ENCODE results near the gene IDE.
"Not testable (repeated sequence)": the region's sequence is repeated elsewhere in the genome, so short reads cannot be mapped to it uniquely, and the experiment has no call there.

The IDE gene

DNA sequence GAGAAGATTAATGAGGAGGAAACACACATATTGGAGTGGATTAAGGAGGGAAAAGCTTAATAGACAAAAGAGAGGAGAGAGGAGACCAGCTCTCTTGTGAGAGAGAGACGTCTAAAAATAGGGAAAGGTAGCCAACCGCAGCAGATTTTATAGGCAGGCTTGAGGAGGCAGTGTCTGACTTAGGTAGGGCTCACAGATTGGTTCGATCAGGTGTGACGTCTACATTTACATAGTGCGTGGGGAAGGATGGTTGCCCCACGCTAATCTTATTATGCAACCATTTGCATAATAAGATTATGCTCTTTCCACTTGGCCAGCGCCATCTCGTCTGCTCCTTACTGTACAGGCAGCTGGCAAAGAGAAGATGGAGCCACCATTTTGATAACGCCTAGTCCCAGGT lies 160.9 kb downstream of the IDE start:
- no peak for DNase-seq

- no peak for DNase-seq
These were observed 162.5 kb downstream of the IDE start for GRCh38 chr10:92411406-92411805.

- DNase-seq: no peak
These were observed 163.4 kb downstream of the IDE start for GRCh38 chr10:92410501-92410900.

DNA sequence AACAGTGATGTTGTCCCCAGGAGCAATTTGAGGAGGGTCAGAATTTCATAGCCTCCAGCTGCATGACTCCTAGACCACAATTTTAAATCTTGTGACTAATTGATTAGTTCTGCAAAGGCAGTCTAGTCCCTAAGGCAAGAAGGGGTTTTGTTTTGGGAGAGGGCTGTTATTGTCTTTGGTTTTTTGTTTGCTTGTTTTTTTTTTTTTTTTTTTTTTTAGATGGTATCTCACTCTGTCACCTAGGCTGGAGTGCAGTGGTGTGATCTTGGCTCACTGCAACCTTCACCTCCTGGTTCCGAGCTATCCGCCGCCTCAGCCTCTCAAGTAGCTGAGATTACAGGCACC lies 165.9 kb downstream of the IDE start:
- no peak for DNase-seq

DNA sequence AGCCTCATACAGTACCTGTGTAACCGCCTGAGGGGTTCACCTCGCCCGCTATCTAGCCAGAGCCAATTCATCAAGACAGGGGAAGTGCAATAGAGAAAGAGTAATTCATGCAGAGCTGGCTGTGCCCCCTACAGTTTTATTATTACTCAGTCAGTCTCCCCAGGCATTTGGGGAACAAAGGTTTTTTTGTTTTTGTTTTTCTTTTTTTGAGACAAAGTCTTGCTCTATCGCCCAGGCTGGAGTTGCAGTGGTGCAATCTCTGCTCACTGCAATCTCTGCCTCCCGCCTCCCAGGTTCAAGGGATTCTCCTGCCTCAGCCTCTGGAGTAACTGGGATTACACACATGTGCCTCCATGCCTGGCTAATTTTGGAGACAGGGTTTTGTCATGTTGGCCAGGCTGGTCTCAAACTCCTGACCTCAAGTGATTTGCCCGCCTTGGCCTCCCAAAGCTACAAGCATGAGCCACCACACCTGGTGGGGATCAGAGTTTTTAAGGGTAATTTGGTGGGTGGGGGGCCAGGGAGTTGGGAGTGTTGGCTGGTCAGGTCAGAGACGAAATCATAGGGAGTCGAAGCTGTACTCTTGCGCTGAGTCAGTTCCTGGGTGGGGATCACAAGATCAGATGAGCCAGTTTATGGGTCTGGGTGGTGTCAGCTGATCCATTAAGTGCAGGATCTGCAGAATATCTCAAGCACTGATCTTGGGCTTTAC lies 166.4 kb downstream of the IDE start:
- DNase-seq: no peak

- DNase-seq: no peak
These were observed 168.4 kb downstream of the IDE start for GRCh38 chr10:92405419-92405924.

DNA sequence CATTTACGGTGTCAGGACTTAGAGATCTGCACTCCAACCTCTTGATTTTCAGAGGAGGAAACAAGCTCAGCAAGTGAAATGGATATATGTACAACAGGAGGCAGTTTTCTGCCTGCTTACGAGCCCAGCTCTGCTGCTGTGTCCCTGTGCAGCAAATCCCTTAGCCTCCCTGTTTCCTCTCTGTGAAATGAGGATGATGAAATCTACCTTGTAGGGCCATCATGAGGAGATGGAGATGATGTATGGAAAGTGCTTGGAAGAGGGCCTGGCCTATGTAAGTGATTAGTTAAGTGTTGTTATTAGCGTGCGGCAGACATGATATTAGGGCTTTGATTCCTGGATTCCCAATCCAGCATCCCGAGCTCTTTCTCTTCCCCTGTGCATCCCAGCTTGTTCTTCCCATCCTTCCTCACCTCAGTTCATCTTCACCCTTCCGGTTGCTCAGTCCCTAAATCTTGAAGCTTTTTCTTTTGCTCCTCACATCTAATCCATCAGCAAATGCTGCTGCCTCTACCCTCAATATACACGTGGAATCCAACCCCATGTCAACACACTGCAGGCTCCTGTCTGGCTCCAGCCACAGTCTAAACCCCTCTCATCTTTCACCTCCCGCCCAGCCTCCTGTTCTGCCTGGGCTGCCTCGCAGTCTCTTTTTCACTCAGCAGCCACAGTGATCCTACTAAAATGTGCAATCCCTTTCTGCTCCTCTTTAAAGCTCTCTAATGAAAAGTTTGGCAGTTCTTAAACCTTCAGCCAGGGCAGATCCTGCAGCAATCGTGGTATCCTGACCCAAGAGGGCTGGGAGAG lies 169.1 kb downstream of the IDE start:
- DNase-seq: no peak

DNA sequence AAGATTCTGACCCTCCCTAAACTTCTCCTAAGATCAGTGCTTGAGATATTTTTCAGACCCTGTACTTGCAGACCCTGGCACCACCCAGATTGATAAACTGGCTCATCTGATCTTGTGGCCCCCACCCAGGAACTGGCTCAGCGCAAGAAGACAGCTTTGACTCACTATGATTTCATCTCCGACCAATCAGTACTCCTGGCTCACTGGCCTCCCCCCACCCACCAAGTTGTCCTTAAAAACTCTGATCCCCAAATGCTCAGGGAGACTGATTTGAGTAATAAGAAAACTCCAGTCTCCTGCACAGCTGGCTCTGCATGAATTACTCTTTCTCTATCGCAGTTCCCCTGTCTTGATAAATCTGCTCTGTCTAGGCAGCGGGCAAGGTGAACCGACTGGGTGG lies 171.7 kb downstream of the IDE start:
- DNase-seq: not testable (repeated sequence)
